Subcutaneous preadipocyte (primary cell): ENCODE measurements around the gene MET. TPM values are rescaled to one million over a fixed set of nuclear protein-coding genes. Genes with fewer than 3 reads are reported as not detected.

Experiments used
- total RNA-seq: library from RNA; depleted of rRNA; stranded (reverse); fragments of >200 nt; gene quantifications from 2 replicates; pipeline ENCODE4 v1.2.3, GENCODE V29; 2012

MET gene
- 6.2 and 50.2 TPM in 2 replicates for total RNA-seq

DNA sequence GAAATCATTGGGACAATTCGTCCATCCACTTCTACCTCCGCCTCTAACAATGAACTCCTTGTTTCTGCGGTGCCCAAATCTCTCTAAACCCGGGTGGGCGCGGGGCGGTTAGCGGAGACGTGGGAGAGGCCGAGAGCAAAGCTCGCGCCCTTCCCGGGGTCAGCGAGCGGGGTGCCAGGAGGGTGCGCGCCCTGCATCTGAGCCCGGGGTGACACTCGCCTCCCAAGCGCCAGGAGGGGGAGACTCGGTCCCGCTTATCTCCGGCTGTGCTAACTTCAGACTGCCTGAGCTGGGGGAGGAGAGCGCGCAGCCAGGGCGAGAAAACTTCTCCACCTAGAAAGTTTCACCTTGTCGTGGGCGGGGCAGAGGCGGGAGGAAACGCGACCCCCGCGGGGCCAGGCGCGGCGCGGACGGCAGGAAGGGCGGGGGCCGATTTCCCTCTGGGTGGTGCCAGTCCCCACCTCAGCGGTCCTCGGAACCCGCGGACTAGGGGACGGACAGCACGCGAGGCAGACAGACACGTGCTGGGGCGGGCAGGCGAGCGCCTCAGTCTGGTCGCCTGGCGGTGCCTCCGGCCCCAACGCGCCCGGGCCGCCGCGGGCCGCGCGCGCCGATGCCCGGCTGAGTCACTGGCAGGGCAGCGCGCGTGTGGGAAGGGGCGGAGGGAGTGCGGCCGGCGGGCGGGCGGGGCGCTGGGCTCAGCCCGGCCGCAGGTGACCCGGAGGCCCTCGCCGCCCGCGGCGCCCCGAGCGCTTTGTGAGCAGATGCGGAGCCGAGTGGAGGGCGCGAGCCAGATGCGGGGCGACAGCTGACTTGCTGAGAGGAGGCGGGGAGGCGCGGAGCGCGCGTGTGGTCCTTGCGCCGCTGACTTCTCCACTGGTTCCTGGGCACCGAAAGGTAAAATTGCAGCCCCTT lies at the start of gene MET:
Gene MET (plus strand): TSS at position 516 of the 915 bp plus-strand sequence. CDS start 26,889 bp downstream, outside the sequence.

Other genes starting within 250 kb of the MET start
- 91.5 and 105 TPM in 2 replicates for gene CAV2, start 172.5 kb upstream of the MET start, total RNA-seq
- gene CAV1, start 147.2 kb upstream of the MET start, total RNA-seq = 1,206 and 1,266 TPM in 2 replicates
- gene CAPZA2, start 190.4 kb downstream of the MET start, total RNA-seq = 102 and 114 TPM in 2 replicates